T-helper 2 cell treated with Interferon-gamma antibody and Interleukin-4, amounts not matched to agents 100 ng/mL and 5 ng/mL, for 36 hours (primary cell): Measurements from ENCODE around the gene TXNRD3. TPM values are rescaled to one million over a fixed set of nuclear protein-coding genes. Genes with fewer than 3 reads are reported as not detected.
"Not testable (repeated sequence)": the region's sequence is repeated elsewhere in the genome, so short reads cannot be mapped to it uniquely, and the experiment has no call there.

Experiments
- intact Hi-C: fragments of 100-400 bp; cut with micrococcal nuclease; formaldehyde crosslinking; loops from one replicate; pipeline ENCODE4 v1.15.1; 2023
- total RNA-seq: library from RNA; stranded (reverse); gene quantifications from 2 replicates; pipeline ENCODE4 v1.2.3, GENCODE V29; 2022

TXNRD3 gene
- total RNA-seq, 1 donor from 2014 or later: 0.27 TPM

- intact Hi-C loops: no loop called here
Observed at GRCh38 chr3:126599101-126599500, 55.8 kb downstream of the TXNRD3 start.

GRCh38 chr3:126595479-126595878 lies 59.4 kb downstream of the TXNRD3 start:
- intact Hi-C loops: not testable (repeated sequence)

- intact Hi-C loops: not testable (repeated sequence)
Observed at GRCh38 chr3:126591515-126591914, 63.4 kb downstream of the TXNRD3 start.

GRCh38 chr3:126582311-126582710 lies 72.6 kb downstream of the TXNRD3 start:
- intact Hi-C loops: no loop called here

GRCh38 chr3:126581569-126581968 lies 73.4 kb downstream of the TXNRD3 start:
- intact Hi-C loops: no loop called here

- intact Hi-C loops: no loop called here
Observed at GRCh38 chr3:126580746-126581145, 74.2 kb downstream of the TXNRD3 start.

GRCh38 chr3:126578702-126579101 lies 76.2 kb downstream of the TXNRD3 start:
- intact Hi-C loops: no loop called here

GRCh38 chr3:126577261-126577660 lies 77.7 kb downstream of the TXNRD3 start:
- intact Hi-C loops: no loop called here

- intact Hi-C loops: no loop called here
Observed at GRCh38 chr3:126573492-126574117, 81.3 kb downstream of the TXNRD3 start.

- intact Hi-C loops: no loop called here
Observed at GRCh38 chr3:126571078-126571477, 83.8 kb downstream of the TXNRD3 start.

GRCh38 chr3:126570103-126570541 lies 84.8 kb downstream of the TXNRD3 start:
- intact Hi-C loops: no loop called here

- intact Hi-C loops: no loop called here
Observed at GRCh38 chr3:126569390-126569975, 85.4 kb downstream of the TXNRD3 start.

GRCh38 chr3:126568776-126569342 lies 86.1 kb downstream of the TXNRD3 start:
- intact Hi-C loops: no loop called here

GRCh38 chr3:126567696-126568438 lies 87.1 kb downstream of the TXNRD3 start:
- intact Hi-C loops: no loop called here

- intact Hi-C loops: no loop called here
Observed at GRCh38 chr3:126562737-126563276, 92.1 kb downstream of the TXNRD3 start.

- intact Hi-C loops: no loop called here
Observed at GRCh38 chr3:126558336-126559071, 96.4 kb downstream of the TXNRD3 start, which contains the start of gene C3orf22. C3orf22 (minus strand) TSS chr3:126558932; CDS start chr3:126553390, 5,542 bp downstream.

- intact Hi-C loops: no loop called here
Observed at GRCh38 chr3:126557761-126558160, 97.2 kb downstream of the TXNRD3 start.

- intact Hi-C loops: no loop called here
Observed at GRCh38 chr3:126557415-126557745, 97.5 kb downstream of the TXNRD3 start.
